ENCODE measurements around the gene DNAJB9. TPM values are rescaled to one million over a fixed set of nuclear protein-coding genes. Genes with fewer than 3 reads are reported as not detected.
"Not testable (repeated sequence)": the region's sequence is repeated elsewhere in the genome, so short reads cannot be mapped to it uniquely, and the experiment has no call there.

The DNAJB9 gene
- polyA plus RNA-seq, 6 donors from 2014 or later, result 68.9 to 124 (median 81.2) TPM

DNA sequence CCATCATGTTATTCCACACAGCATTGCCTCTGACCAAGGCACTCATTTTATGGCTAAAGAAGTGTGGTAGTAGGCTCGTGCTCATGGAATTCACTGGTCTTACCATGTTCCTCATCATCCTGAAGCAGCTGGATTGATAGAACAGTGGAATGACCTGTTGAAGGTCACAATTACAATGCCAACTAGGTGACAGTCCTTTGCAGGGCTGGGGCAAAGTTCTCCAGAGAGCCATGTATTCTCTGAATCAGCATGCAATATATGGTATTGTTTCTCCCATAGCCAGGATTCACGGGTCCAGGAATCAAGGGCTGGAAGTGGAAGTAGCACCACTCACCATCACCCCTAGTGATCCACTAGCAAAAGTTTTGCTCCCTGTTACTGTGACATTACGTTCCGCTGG lies 31.0 kb upstream of the DNAJB9 start:
- ATAC-seq (ENCODE audit: low read depth in 2 of 2); H3K4me3 Mint-ChIP-seq; DNase-seq; H3K27ac Mint-ChIP-seq; H3K27me3 Mint-ChIP-seq; H3K9me3 Mint-ChIP-seq; H3K36me3 Mint-ChIP-seq: not testable (repeated sequence)
- H3K4me1 Mint-ChIP-seq, result peaks cover 15 to 20% (median 16%) of the 10 kb centered on the region in 3 donors

DNA sequence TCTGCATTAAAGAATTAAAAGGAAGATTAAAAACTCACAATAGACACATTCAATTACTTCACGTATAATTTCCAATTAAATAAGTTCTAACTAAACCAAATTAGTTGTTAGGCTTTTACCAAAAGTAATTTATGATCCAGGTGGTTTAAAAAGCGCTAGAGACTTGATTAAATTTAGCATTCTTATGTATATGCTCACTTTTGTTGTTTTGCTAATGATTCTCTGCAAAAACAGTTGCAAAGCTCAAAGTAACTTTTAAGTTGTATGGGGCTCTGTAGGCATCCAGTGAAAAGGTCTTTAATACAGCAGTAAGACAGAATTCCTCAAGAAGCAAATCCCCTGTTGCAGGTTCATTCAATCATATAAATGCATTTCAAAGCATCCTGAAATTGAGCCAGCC lies 28.2 kb upstream of the DNAJB9 start:
- Mint-ChIP-seq H3K27ac (no peak overlapping the region), H3K36me3 (no peaks in the 10 kb centered on the region), H3K27me3 (no peaks in the 10 kb centered on the region), H3K4me1 (peaks cover 5 to 9% (median 6%) of the 10 kb centered on the region in 3 donors), H3K4me3 (no peak overlapping the region), H3K9me3 (no peaks in the 10 kb centered on the region)
- ATAC-seq (ENCODE audit: low read depth in 2 of 2), result no peak
- DNase-seq, result no peak

DNA sequence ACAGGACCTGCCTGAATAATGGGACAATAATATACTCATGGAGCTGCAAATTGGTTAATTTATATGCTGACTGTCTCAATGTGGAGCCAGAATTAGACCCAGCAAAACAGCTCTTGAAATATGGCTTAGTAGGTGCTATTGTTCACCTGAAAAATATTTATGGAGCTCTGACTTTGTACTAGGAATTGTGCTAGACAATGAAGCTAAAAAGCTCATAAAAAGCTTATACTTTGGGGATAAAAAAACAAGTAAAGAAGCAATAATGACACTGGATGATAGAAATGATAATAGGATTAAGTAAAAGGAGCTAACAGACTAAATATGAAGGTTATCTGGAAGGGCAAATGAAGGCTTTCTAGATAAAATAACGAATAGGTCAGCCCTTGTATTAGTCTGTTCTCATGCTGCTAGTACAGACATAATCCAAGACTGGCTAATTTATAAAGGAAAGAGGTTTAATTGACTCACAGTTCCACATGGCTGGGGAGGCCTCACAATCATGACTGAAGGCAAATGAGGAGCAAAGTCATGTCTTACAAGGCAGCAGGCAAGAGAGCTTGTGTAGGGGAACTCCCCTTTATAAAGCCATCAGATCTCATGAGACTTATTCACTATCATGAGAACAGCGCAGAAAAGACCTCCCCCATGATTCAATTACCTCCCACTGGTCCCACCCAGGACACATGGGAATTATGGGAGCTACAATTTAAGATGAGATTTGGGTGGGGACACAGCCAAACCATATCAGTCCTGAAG lies 21.4 kb upstream of the DNAJB9 start:
- peaks cover 16 to 28% (median 22%) of the 10 kb centered on the region in 3 donors for H3K4me1 Mint-ChIP-seq
- DNase-seq; ATAC-seq (ENCODE audit: low read depth in 2 of 2); H3K4me3 Mint-ChIP-seq; H3K27me3 Mint-ChIP-seq: not testable (repeated sequence)
- H3K9me3 Mint-ChIP-seq, result peaks cover 1 to 13% (median 9%) of the 10 kb centered on the region in 7 donors
- peak overlapping the region in 1 of 6 donors; percentile 72 for H3K27ac Mint-ChIP-seq
- H3K36me3 Mint-ChIP-seq, result peaks cover 4 to 17% of the 10 kb centered on the region in 2 donors

DNA sequence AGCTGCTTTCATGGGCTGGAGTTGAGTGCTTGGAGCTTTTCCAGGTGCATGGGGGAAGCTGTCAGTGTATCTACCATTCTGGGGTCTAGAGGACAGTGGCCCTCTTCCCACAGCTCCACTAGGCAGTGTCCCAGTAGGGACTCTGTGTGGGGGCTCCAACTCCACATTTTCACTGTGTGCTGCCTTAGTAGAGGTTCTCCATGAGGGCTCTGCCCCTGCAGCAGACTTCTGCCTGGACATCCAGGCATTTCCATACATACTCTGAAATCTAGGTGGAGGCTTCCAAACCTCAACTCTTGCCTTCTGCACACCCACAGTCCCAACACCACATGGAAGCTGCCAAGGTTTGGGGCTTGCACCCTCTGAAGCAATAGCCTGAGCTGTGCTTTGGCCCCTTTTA lies 13.0 kb upstream of the DNAJB9 start:
- not testable (repeated sequence) for H3K27ac Mint-ChIP-seq; ATAC-seq (ENCODE audit: low read depth in 2 of 2); DNase-seq; H3K27me3 Mint-ChIP-seq; H3K4me3 Mint-ChIP-seq
- H3K36me3 Mint-ChIP-seq, result peaks cover 19 to 30% of the 10 kb centered on the region in 2 donors
- peaks cover 44 to 74% (median 62%) of the 10 kb centered on the region in 3 donors for H3K4me1 Mint-ChIP-seq
- H3K9me3 Mint-ChIP-seq, result peaks cover 7 to 30% (median 20%) of the 10 kb centered on the region in 7 donors

DNA sequence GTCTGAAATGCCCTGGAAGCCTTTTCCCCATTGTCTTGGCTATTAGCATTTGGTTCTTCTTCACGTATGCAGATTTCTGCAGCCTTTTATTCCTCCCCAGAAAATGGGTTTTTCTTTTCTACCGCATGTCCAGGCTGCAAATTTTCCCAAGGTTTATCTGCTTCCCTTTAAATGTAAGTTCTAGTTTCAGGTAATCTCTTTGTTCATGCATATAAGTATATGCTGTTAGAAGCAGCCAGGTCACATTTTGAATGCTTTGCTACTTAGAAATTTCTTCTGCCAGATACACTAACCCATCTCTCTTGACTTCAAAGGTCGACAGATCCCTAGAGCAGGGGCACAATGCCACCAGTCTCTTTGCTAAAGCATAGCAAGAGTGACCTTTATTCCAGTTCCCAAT lies 12.5 kb upstream of the DNAJB9 start:
- peak overlapping the region in 4 of 8 donors; percentile 25 to 78 (median 32) for H3K4me3 Mint-ChIP-seq
- peak overlapping the region in 1 of 6 donors; percentile 36 for H3K27ac Mint-ChIP-seq
- peaks cover 7 to 30% (median 20%) of the 10 kb centered on the region in 7 donors for H3K9me3 Mint-ChIP-seq
- ATAC-seq (ENCODE audit: low read depth in 2 of 2) (no peak), DNase-seq (no peak)
- peaks cover 39 to 70% (median 58%) of the 10 kb centered on the region in 3 donors for H3K4me1 Mint-ChIP-seq
- H3K27me3 Mint-ChIP-seq, result no peaks in the 10 kb centered on the region
- peaks cover 19 to 32% of the 10 kb centered on the region in 2 donors for H3K36me3 Mint-ChIP-seq

DNA sequence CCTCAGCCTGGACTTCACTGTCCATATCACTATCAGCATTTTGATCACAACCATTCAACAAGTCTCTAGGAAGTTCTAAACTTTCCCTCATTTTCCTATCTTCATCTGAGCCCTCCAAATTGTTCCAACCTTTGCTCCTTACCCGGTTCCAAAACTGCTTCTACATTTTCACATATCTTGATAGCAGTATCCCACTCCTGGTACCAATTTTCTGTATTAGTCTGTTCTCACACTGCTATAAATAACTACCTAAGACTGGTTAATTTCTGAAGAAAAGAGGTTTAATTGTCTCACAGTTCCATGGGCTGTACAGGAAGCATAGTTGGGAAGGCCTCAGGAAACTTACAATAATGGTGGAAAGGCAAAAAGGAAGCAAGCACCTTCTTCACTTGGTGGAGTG lies 12.1 kb upstream of the DNAJB9 start:
- Mint-ChIP-seq H3K36me3 (peaks cover 19 to 32% of the 10 kb centered on the region in 2 donors), H3K27ac (peak overlapping the region in 3 of 6 donors; percentile 36 to 49 (median 49)), H3K27me3 (no peaks in the 10 kb centered on the region), H3K4me3 (peak overlapping the region in 3 of 8 donors; percentile 29 to 78 (median 34)), H3K4me1 (peaks cover 36 to 66% (median 57%) of the 10 kb centered on the region in 3 donors), H3K9me3 (peaks cover 7 to 30% (median 20%) of the 10 kb centered on the region in 7 donors)
- DNase-seq, result no peak
- ATAC-seq (ENCODE audit: low read depth in 2 of 2), result no peak

DNA sequence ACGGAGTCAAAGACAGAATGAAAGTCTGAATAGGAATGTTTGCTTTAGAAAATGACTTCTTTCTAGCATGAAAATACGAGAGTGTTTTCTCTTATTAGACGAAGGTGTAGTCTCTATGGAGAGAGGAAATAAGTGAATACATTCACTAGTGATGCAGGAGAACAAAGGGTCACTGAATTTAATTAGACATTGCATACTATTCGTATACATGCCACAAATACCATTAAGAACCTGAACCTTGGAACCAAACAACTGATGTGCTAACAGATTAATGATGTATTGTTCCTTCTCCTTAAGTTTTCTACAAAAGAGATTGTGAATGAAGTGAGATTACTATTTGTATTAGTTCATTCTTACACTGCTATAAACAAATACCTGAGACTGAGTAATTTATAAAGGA lies 10.4 kb upstream of the DNAJB9 start:
- no peaks in the 10 kb centered on the region for H3K27me3 Mint-ChIP-seq
- H3K4me3 Mint-ChIP-seq, result peak overlapping the region in 1 of 8 donors; percentile 20
- peak overlapping the region in 4 of 6 donors; percentile 8 to 57 (median 42) for H3K27ac Mint-ChIP-seq
- no peak for ATAC-seq (ENCODE audit: low read depth in 2 of 2)
- DNase-seq, result no peak
- peaks cover 24 to 32% of the 10 kb centered on the region in 2 donors for H3K36me3 Mint-ChIP-seq
- peaks cover 7 to 30% (median 20%) of the 10 kb centered on the region in 7 donors for H3K9me3 Mint-ChIP-seq
- H3K4me1 Mint-ChIP-seq, result peaks cover 28 to 50% (median 45%) of the 10 kb centered on the region in 3 donors

DNA sequence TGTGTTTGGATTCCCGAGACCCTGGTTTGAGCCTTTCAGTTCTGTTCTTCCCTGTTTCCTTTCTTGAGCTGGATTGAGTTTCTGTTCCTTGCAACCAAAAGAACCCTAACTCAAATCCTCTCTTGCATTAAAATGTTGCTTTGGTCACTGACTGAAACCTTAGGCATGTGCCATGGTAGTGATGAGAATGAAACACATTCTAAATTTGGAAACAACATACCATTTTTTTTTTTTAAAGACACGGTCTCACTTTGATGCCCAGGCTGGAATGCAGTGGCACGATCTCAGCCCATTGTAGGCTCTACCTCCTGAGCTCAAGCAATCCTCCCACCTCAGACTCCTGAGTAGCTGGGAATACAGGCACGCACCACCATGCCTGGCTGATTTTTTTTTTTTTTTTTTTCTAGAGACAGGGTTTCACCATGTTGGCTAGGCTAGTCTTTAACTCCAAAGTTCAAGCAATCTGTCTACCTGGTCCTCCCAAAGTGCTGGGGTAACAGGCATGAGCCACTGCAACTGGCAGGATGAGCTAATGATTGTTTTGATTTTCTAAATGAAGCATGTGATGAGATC lies 8.5 kb upstream of the DNAJB9 start:
- no peaks in the 10 kb centered on the region for H3K27me3 Mint-ChIP-seq
- no peak for DNase-seq
- peak overlapping the region in 2 of 6 donors; percentile 56 to 73 for H3K27ac Mint-ChIP-seq

DNA sequence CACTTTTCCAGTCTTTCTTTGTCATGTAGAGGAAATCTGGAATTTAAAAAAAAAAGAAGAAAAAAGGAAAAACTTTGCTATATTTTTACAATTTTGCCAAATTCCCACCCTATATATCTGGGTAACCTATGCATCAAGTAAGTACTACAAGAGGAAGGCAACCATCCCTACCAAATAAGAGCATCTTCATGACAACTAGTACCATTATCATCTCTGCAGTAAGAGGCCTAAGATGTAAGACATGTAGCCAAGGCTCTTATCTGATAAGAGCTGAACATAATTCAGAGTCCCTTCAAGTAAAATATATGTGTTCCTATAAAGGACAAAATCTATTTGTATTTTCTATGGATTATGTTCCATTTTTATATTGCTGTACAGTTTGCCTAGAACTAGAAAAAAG lies 3.7 kb upstream of the DNAJB9 start:
- Mint-ChIP-seq H3K27me3 (no peaks in the 10 kb centered on the region), H3K9me3 (peaks cover 0 to 2% (median 0%) of the 10 kb centered on the region in 7 donors), H3K36me3 (peaks cover 11 to 16% of the 10 kb centered on the region in 2 donors), H3K27ac (peak overlapping the region in 3 of 6 donors; percentile 7 to 85 (median 62)), H3K4me3 (peak overlapping the region in 1 of 8 donors; percentile 50), H3K4me1 (peaks cover 24 to 36% (median 35%) of the 10 kb centered on the region in 3 donors)
- DNase-seq (no peak), ATAC-seq (ENCODE audit: low read depth in 2 of 2) (no peak)

More for the DNA sequence above, 8.5 kb upstream of the DNAJB9 start:
- H3K4me1 Mint-ChIP-seq, result peaks cover 22 to 38% (median 33%) of the 10 kb centered on the region in 3 donors
- H3K4me3 Mint-ChIP-seq, result no peak overlapping the region
- H3K9me3 Mint-ChIP-seq, result peaks cover 7 to 25% (median 15%) of the 10 kb centered on the region in 7 donors
- H3K36me3 Mint-ChIP-seq, result peaks cover 29 to 40% of the 10 kb centered on the region in 2 donors
- ATAC-seq (ENCODE audit: low read depth in 2 of 2), result no peak

DNA sequence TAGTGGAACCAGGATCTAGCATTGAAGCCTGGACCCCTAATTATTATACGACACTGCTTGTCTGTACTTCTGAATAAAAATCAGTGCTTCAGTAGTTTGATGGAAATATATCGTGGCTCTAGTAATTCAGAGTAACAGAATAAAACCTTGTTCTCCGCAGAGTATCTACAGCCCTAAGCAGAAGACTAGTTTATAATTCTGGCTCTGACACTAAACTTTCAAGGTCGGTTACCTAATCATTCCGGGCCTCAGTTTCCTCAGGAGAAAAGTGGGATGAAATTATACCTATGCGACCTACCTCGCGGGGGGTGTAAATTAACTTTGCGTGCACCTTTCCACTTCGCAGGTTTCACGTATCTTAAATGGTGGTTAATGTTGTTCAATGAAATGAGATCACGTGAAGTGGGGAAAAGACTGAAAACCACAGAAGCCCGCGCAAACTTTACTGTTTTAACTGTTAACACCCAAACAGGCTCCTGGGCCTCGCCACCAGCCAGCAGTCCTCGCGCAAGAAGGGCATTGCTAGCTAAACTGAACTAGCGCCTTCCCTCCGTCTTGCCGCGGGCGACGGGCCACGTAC lies 783 bp upstream of the DNAJB9 start:
- H3K27me3 Mint-ChIP-seq, result no peaks in the 10 kb centered on the region
- ATAC-seq (ENCODE audit: low read depth in 2 of 2) (peak in 1 of 2 donors; percentile 18), DNase-seq (no peak)
- peaks cover 8 to 13% of the 10 kb centered on the region in 2 donors for H3K36me3 Mint-ChIP-seq
- H3K9me3 Mint-ChIP-seq, result no peaks in the 10 kb centered on the region
- peak overlapping the region; percentile 99 to 100 (median 100) for H3K27ac Mint-ChIP-seq
- H3K4me3 Mint-ChIP-seq, result peak overlapping the region; percentile 93 to 99 (median 97)
- peaks cover 25 to 51% (median 36%) of the 10 kb centered on the region in 3 donors for H3K4me1 Mint-ChIP-seq

DNA sequence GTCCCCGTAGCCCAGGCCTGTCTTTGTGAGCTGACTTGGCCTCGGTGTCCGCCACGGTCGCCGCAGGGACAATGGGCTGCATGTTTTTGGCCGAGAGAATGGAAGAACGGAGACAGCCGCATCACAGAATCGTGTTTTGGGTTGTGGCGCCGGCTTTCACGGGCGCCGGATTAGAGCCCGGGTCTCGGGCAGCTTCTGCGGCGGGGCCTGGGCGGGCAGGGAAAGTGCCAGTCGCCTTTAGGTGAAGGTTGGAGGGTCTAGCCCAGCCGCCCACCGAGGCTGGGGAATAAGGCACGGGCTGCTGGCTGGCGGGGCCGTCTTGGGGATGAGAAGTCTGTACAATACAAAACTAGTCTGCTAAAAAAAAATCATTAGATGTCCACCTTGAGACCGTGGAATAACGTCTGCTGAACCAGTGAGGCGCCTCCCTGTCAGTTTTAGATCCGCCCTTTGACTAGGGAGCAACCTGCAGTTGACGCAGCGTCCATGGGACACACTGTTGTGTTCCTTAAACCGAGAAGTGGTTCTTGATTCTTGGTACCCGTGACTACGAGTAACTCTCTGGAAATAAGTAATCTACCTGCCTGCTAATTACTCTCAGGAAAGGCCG lies 577 bp downstream of the DNAJB9 start:
- peak overlapping the region; percentile 99 to 100 (median 100) for H3K27ac Mint-ChIP-seq
- ATAC-seq (ENCODE audit: low read depth in 2 of 2), result peak; percentile 17
- peaks cover 27 to 54% (median 40%) of the 10 kb centered on the region in 3 donors for H3K4me1 Mint-ChIP-seq

DNA sequence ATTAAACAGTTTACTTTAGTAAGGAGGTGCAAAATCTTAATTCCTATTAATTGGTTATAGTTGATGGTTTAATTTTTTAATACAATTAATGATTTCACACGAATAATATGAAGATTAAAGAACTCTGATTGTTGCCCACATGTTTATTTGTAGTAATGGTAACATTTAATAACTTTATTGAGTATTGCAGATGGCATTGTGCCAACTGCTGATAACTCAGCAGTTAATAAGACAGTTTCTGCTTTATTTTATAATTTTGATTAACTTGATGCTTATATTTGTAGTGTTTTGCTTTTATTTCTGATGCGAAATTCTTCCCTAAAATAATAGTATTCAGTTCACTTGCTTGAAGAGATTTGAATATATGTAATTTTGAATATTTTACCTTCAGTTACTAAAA lies 2.8 kb downstream of the DNAJB9 start:
- Mint-ChIP-seq H3K4me3 (no peak overlapping the region), H3K27ac (no peak overlapping the region), H3K36me3 (peaks cover 4 to 20% of the 10 kb centered on the region in 2 donors), H3K9me3 (no peaks in the 10 kb centered on the region), H3K4me1 (peaks cover 32 to 49% (median 47%) of the 10 kb centered on the region in 3 donors), H3K27me3 (no peaks in the 10 kb centered on the region)
- no peak for ATAC-seq (ENCODE audit: low read depth in 2 of 2)
- no peak for DNase-seq

More for the DNA sequence above, 577 bp downstream of the DNAJB9 start:
- Mint-ChIP-seq H3K9me3 (no peaks in the 10 kb centered on the region), H3K36me3 (peaks cover 8% of the 10 kb centered on the region in 2 donors), H3K4me3 (peak overlapping the region; percentile 93 to 99 (median 97)), H3K27me3 (no peaks in the 10 kb centered on the region)
- peak; percentile 48 for DNase-seq

DNA sequence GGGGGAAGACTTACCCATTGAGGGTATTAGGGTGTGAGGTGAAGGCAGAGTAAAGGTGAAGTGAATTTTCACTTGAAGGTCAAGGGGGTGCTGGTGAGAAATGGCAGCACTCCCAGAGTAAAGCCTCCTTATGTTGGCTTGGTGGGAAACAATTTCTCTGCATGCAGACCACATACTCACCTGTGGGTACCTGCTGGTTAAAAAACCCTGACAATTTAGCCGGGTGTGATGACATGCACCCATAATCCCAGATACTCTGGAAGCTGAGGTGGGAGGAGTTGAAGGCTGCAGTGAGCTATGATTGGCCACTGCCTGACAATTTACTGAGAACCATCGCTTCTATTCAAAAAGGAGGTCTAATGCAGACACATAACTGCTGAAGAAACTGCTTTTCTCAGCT lies 5.5 kb downstream of the DNAJB9 start:
- H3K4me1 Mint-ChIP-seq, result peaks cover 26 to 36% (median 36%) of the 10 kb centered on the region in 3 donors
- ATAC-seq (ENCODE audit: low read depth in 2 of 2) (no peak), DNase-seq (no peak)
- no peak overlapping the region for H3K27ac Mint-ChIP-seq
- peaks cover 8 to 33% of the 10 kb centered on the region in 2 donors for H3K36me3 Mint-ChIP-seq
- H3K27me3 Mint-ChIP-seq, result no peaks in the 10 kb centered on the region
- H3K4me3 Mint-ChIP-seq, result no peak overlapping the region
- H3K9me3 Mint-ChIP-seq, result peaks cover 0 to 10% (median 3%) of the 10 kb centered on the region in 7 donors

All from naive B cell (primary cell).